SK-N-SH (cell line): ENCODE data around the gene ZFAND2A. TPM values are rescaled to one million over a fixed set of nuclear protein-coding genes. Genes with fewer than 3 reads are reported as not detected.
A peak's percentile ranks its signal among the peaks of the same experiment; 100 is the strongest.
"Not testable (repeated sequence)": the region's sequence is repeated elsewhere in the genome, so short reads cannot be mapped to it uniquely, and the experiment has no call there.

ENCODE experiments used
- CTCF ChIA-PET: fragments of 300-600, 350-600 bp; formaldehyde crosslinking; extraction: SDS; loops from one replicate; lab custom pipeline; 2021; lab: Yijun Ruan, JAX
- POLR2A ChIA-PET: fragments of 350-600 bp; sonication (Branson Sonifier 250); formaldehyde crosslinking; extraction: SDS; loops from one replicate; lab custom pipeline; 2020; ENCODE audit warnings: antibody characterized with exemption, inconsistent platforms; lab: Yijun Ruan, JAX
- DNase-seq: peaks from one replicate; pipeline ENCODE4 v3.0.0; 2012
- H2AFZ ChIP-seq: fragments of 200-600 bp; sonication (generic); 2 replicates; pipeline ENCODE4 v1.8.1; 2016; ENCODE audit warnings: antibody characterized with exemption, mild to moderate bottlenecking, low read depth
- H3F3A ChIP-seq: fragments of 200-600 bp; sonication (generic); replicated peaks from 2 replicates; pipeline ENCODE3; 2016; ENCODE audit warnings: antibody characterized with exemption, mild to moderate bottlenecking; ENCODE audit not compliant: insufficient read depth
- H3K27ac ChIP-seq, 2 experiments: fragments of 200-500 bp in 1 of 2; fragments of 200-600 bp in 1 of 2; sonication (Bioruptor generic) in 1 of 2; sonication (generic), shearing (Covaris generic) in 1 of 2; 2 replicates each; pipeline versions ENCODE4 v1.5.1 to v1.6.1; 2014 to 2016; ENCODE audit warnings: low read depth in 2 of 2, inconsistent platforms in 1 of 2, low read length in 1 of 2, mild to moderate bottlenecking in 1 of 2, mixed read lengths in 1 of 2
- H3K27me3 ChIP-seq: fragments of 200-600 bp; sonication (generic), shearing (Covaris generic); 2 replicates; pipeline ENCODE4 v1.6.1; 2016; ENCODE audit warnings: mixed run types; ENCODE audit not compliant: insufficient read depth
- H3K36me3 ChIP-seq, 2 experiments: fragments of 200-500 bp in 1 of 2; fragments of 200-600 bp in 1 of 2; sonication (Bioruptor generic) in 1 of 2; sonication (generic) in 1 of 2; replicated peaks in 1 of 2; 2 replicates each; pipeline versions ENCODE3 to v1.5.1; 2014 to 2016; ENCODE audit warnings: low read length in 1 of 2, mild to moderate bottlenecking in 1 of 2; ENCODE audit not compliant: insufficient read depth in 2 of 2, control insufficient read depth in 1 of 2
- H3K4me1 ChIP-seq, 2 experiments: fragments of 200-500 bp in 1 of 2; fragments of 200-600 bp in 1 of 2; sonication (Bioruptor generic) in 1 of 2; sonication (generic), shearing (Covaris generic) in 1 of 2; 2 replicates each; pipeline versions ENCODE4 v1.5.1 to v1.6.1; 2014 to 2016; ENCODE audit warnings: low read depth in 1 of 2, low read length in 1 of 2, mixed run types in 1 of 2; ENCODE audit not compliant: insufficient read depth in 2 of 2, control insufficient read depth in 1 of 2
- H3K4me2 ChIP-seq: fragments of 200-600 bp; sonication (generic), shearing (Covaris generic); 2 replicates; pipeline ENCODE4 v1.6.1; 2017; ENCODE audit warnings: mixed run types
- H3K4me3 ChIP-seq, 2 experiments: fragments of 200-500 bp in 1 of 2; fragments of 200-600 bp in 1 of 2; sonication (Bioruptor generic) in 1 of 2; sonication (generic), shearing (Covaris generic) in 1 of 2; 2 replicates each; pipeline versions ENCODE4 v1.5.1 to v1.8.1; 2014 to 2016; ENCODE audit warnings: low read depth in 2 of 2, inconsistent platforms in 1 of 2, low read length in 1 of 2, mild to moderate bottlenecking in 1 of 2, mixed read lengths in 1 of 2, moderate library complexity in 1 of 2
- H3K79me2 ChIP-seq: fragments of 200-600 bp; sonication (generic); 2 replicates; pipeline ENCODE4 v1.8.1; 2017; ENCODE audit warnings: mild to moderate bottlenecking; ENCODE audit not compliant: insufficient read depth
- H3K9ac ChIP-seq: fragments of 200-600 bp; sonication (generic); 2 replicates; pipeline ENCODE4 v1.6.1; 2017; ENCODE audit warnings: mixed run types
- H3K9me2 ChIP-seq: fragments of 200-600 bp; sonication (generic); 2 replicates; pipeline ENCODE4 v1.6.1; 2017; ENCODE audit warnings: mixed run types
- H3K9me3 ChIP-seq: fragments of 200-600 bp; sonication (generic); 2 replicates; pipeline ENCODE4 v1.6.1; 2017; ENCODE audit warnings: mixed run types, mild to moderate bottlenecking, moderate library complexity
- H4K20me1 ChIP-seq: fragments of 200-600 bp; sonication (generic); 2 replicates; pipeline ENCODE4 v1.6.1; 2017; ENCODE audit warnings: mild to moderate bottlenecking, mixed run types; ENCODE audit not compliant: insufficient read depth
- CHD2 ChIP-seq: fragments of 150-350 bp; IDR thresholded peaks from 2 replicates; pipeline ENCODE4 v1.6.1; 2018; ENCODE audit warnings: low read length; ENCODE audit not compliant: partially characterized antibody
- CTCF ChIP-seq: fragments of 200-600 bp; sonication (generic); IDR thresholded peaks from 2 replicates; pipeline ENCODE4 v1.6.1; 2017; ENCODE audit warnings: antibody characterized with exemption, mild to moderate bottlenecking, moderate library complexity
- FOXM1 ChIP-seq: IDR thresholded peaks from 2 replicates; pipeline ENCODE4 v1.4.0; 2012; ENCODE audit warnings: low read depth, mild to moderate bottlenecking
- GATA2 ChIP-seq: sonication (generic); formaldehyde crosslinking; IDR thresholded peaks from 2 replicates; pipeline ENCODE4 v1.5.0; 2020; ENCODE audit warnings: mild to moderate bottlenecking, missing genetic modification reagents
- MXI1 ChIP-seq: IDR thresholded peaks from 2 replicates; pipeline ENCODE4 v1.6.1; 2012; ENCODE audit warnings: mild to moderate bottlenecking, low read depth, low read length, improper control_type of control experiment
- NFIC ChIP-seq: IDR thresholded peaks from 2 replicates; pipeline ENCODE4 v1.4.0; 2012; ENCODE audit warnings: borderline replicate concordance
- NRF1 ChIP-seq: IDR thresholded peaks from 2 replicates; pipeline ENCODE4 v1.6.1; 2012; ENCODE audit warnings: low read depth, mild to moderate bottlenecking, low read length
- RAD21 ChIP-seq: IDR thresholded peaks from 2 replicates; pipeline ENCODE4 v1.6.1; 2012; ENCODE audit warnings: mild to moderate bottlenecking, low read length
- RFX5 ChIP-seq: IDR thresholded peaks from 2 replicates; pipeline ENCODE4 v1.6.1; 2012; ENCODE audit warnings: mild to moderate bottlenecking, improper control_type of control experiment, low read length
- RXRA ChIP-seq: IDR thresholded peaks from 2 replicates; pipeline ENCODE4 v1.4.0; 2012; ENCODE audit warnings: low read depth, mild to moderate bottlenecking, borderline replicate concordance
- SIN3A ChIP-seq: IDR thresholded peaks from 2 replicates; pipeline ENCODE4 v1.6.1; 2012; ENCODE audit warnings: low read depth, mild to moderate bottlenecking, low read length, moderate library complexity, borderline replicate concordance
- SMC3 ChIP-seq: IDR thresholded peaks from 2 replicates; pipeline ENCODE4 v1.6.1; 2012; ENCODE audit warnings: low read depth, low read length, improper control_type of control experiment
- whole genome bisulfite sequencing: methylation state at CpG from one replicate; pipeline ENCODE4 v1.1.6; 2017; ENCODE audit warnings: low lambda C conversion rate; 5-methylcytosine and 5-hydroxymethylcytosine counted together
- polyA plus RNA-seq, 3 experiments: library from polyadenylated mRNA; depleted of rRNA; stranded (reverse); fragments of >200 nt; gene quantifications; 2 replicates each; pipeline ENCODE4 v1.2.3, GENCODE V29; 2012
- TF ChIP-seq, protein P1 (sequence below): fragments of 150-350 bp; IDR thresholded peaks from 2 replicates; pipeline ENCODE4 v1.6.1; 2016; ENCODE audit warnings: mild to moderate bottlenecking, low read depth, low read length
- TF ChIP-seq, protein P2 (sequence below): IDR thresholded peaks from 2 replicates; pipeline ENCODE4 v1.6.1; 2012; ENCODE audit warnings: mild to moderate bottlenecking, low read depth, low read length, moderate library complexity

The ZFAND2A gene
- polyA plus RNA-seq, 1 of the 3 experiments (the other 2 are of a cell fraction) = 38.9 TPM

DNA sequence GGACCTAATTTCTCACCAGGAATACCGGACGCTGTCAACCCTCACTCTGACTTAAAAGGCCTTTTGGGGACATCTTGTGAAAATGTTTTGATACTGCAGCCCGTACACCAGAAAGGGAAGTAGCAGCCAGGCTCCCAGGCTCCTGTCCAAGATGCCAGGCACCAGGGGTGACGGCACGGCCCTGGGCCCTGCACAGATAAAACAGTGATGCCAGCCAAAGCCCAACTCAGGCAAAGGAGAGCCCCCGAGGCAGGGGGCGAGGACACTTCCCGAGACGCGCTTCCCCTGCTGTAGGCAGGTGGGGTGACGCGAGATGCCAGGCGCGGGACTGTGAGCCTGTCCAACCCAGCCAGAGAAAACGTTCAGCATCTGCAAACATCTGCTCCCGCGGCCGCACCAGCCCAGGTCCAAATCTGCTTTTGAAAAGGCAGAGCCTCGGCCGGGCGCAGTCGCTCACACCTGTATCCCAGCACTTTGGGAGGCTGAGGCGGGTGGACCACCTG is 15.7 kb downstream of the ZFAND2A start:
- Histone ChIP-seq H3K9me3 (no peaks in the 10 kb centered on the region), H3K4me3 (peak overlapping the region in 1 of 2 experiments; percentile 20; a peak in 3 of 4 replicates), H3K4me1 (peaks cover 0 to 22% of the 10 kb centered on the region in 2 experiments; a peak in 2 of 4 replicates), H3K36me3 (no peaks in the 10 kb centered on the region), H4K20me1 (no peaks in the 10 kb centered on the region), H3K4me2 (peak overlapping the region; percentile 44)
- CTCF ChIA-PET = interaction anchor here (0.7 to 9.7 kb wide), 43 partner anchors 10 to 328 kb away, joined by 3 to 327 read pairs (median 4); partner anchors contain the start of genes COX19, GPER1, GPR146 and ZFAND2A
- TF ChIP-seq NRF1 (peak; percentile 11; the same call in 1 of the 2 replicates), SIN3A (0 out of 2 replicates have a peak, but pooled peaks have one; percentile 35), FOXM1 (no peak), NFIC (no peak), CHD2 (peak; percentile 57), CTCF (peak; percentile 70), SMC3 (peak; percentile 81), RAD21 (peak; percentile 99), RFX5 (0 out of 2 replicates have a peak, but pooled peaks have one; percentile 46), MXI1 (peak; percentile 86), GATA2 (CRISPR knock-in tag) (peak; percentile 52), RXRA (no peak)
- TF ChIP-seq, protein P1, sequence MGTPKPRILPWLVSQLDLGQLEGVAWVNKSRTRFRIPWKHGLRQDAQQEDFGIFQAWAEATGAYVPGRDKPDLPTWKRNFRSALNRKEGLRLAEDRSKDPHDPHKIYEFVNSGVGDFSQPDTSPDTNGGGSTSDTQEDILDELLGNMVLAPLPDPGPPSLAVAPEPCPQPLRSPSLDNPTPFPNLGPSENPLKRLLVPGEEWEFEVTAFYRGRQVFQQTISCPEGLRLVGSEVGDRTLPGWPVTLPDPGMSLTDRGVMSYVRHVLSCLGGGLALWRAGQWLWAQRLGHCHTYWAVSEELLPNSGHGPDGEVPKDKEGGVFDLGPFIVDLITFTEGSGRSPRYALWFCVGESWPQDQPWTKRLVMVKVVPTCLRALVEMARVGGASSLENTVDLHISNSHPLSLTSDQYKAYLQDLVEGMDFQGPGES = no peak
- TF ChIP-seq, protein P2, sequence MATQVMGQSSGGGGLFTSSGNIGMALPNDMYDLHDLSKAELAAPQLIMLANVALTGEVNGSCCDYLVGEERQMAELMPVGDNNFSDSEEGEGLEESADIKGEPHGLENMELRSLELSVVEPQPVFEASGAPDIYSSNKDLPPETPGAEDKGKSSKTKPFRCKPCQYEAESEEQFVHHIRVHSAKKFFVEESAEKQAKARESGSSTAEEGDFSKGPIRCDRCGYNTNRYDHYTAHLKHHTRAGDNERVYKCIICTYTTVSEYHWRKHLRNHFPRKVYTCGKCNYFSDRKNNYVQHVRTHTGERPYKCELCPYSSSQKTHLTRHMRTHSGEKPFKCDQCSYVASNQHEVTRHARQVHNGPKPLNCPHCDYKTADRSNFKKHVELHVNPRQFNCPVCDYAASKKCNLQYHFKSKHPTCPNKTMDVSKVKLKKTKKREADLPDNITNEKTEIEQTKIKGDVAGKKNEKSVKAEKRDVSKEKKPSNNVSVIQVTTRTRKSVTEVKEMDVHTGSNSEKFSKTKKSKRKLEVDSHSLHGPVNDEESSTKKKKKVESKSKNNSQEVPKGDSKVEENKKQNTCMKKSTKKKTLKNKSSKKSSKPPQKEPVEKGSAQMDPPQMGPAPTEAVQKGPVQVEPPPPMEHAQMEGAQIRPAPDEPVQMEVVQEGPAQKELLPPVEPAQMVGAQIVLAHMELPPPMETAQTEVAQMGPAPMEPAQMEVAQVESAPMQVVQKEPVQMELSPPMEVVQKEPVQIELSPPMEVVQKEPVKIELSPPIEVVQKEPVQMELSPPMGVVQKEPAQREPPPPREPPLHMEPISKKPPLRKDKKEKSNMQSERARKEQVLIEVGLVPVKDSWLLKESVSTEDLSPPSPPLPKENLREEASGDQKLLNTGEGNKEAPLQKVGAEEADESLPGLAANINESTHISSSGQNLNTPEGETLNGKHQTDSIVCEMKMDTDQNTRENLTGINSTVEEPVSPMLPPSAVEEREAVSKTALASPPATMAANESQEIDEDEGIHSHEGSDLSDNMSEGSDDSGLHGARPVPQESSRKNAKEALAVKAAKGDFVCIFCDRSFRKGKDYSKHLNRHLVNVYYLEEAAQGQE = no peak
- TF ChIP-seq, all 33 proteins: peak for 9
- Histone ChIP-seq H3K9ac (no peak overlapping the region), H3K27ac (peak overlapping the region in 1 of 2 experiments; percentile 41; a peak in 2 of 4 replicates), H3K9me2 (no peaks in the 10 kb centered on the region), H2AFZ (0 out of 2 replicates have a peak overlapping the region, but pooled peaks have one; percentile 31), H3K79me2 (no peaks in the 10 kb centered on the region), H3F3A (no peaks in the 10 kb centered on the region), H3K27me3 (no peaks in the 10 kb centered on the region)
- POLR2A ChIA-PET = no interaction called here
- 34% methylated on average over 21 of the region's 23 CpGs for WGBS
- peak; percentile 92 for DNase-seq

DNA sequence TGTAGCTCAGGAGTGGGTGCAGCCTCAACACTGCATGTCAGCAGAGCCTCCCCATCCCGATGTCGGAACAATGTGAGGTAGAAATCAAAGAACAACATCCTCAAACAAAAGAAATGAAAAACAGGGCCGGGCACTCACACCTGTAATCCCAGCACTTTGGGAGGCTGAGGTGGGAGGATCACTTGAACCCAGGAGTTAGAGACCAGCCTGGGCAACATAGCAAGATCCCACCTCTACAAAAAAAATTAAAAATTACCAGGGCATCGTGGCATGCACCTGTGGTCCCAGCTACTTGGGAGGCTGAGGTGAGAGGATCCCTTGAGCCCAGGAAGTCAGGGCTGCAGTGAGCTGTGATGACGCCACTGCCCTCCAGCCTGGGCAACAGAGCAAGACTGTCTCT is 17.0 kb downstream of the ZFAND2A start:
- not testable (repeated sequence) for H3K4me3 ChIP-seq, H2AFZ ChIP-seq, H3K4me2 ChIP-seq, H3K27me3 ChIP-seq, DNase-seq, H3K27ac ChIP-seq, H3K9ac ChIP-seq, H3K9me2 ChIP-seq, H3K36me3 ChIP-seq, H4K20me1 ChIP-seq, H3K9me3 ChIP-seq, H3F3A ChIP-seq, H3K79me2 ChIP-seq
- POLR2A ChIA-PET = interaction anchor here (1.4 kb wide), 1 partner anchor 150 kb away, joined by 8 read pairs; no protein-coding TSS in a partner anchor
- WGBS = 84% methylated on average over 5 of the region's 5 CpGs
- H3K4me1 ChIP-seq = peaks cover 0 to 22% of the 10 kb centered on the region in 2 experiments; a peak in 2 of 4 replicates
- CTCF ChIA-PET = interaction anchor here (0.5 to 9.7 kb wide), 40 partner anchors 8 to 289 kb away, joined by 3 to 327 read pairs (median 6); partner anchors contain the start of genes GPER1 and GPR146
